Activated CD8-positive, alpha-beta memory T cell treated with anti-CD3 and anti-CD28 coated beads for 48 hours (primary cell): ENCODE data around the gene SMIM12.

Source experiments
- DNase-seq, 3 experiments: peaks; one replicate each; pipeline ENCODE4 v3.0.0-alpha.2; 2020; ENCODE audit warnings: low read depth in 2 of 3, low spot score in 2 of 3

The SMIM12 gene

GRCh38 chr1:34874296-34874952, 14.9 kb upstream of the SMIM12 start:
- no peak for DNase-seq

GRCh38 chr1:34872133-34872503, 12.6 kb upstream of the SMIM12 start:
- DNase-seq, result no peak

- no peak for DNase-seq
These were observed 12.0 kb upstream of the SMIM12 start for GRCh38 chr1:34871443-34872132.

- no peak for DNase-seq
These were observed 10.8 kb upstream of the SMIM12 start for GRCh38 chr1:34870395-34870794.

DNA sequence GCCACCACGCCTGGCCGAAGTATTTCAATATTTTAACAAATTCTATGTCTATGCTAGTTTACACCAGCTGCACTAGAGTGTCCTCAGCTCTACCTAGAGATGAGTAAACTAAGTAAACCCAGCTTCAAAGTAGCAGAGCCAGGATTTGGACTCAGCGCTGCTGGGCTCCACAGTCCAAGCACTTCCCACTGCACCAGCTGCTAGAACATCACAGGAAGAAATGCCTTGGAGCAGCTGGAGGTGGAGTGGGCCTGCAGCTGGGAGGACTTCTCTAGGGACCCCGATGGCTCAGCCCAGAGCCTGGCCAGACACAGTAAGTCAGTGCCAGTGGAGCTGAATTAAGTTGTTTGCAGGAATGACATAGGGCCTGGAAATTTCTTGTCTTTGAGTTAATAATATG, 10.2 kb upstream of the SMIM12 start:
- no peak for DNase-seq

GRCh38 chr1:34868230-34869049, 8.9 kb upstream of the SMIM12 start:
- no peak for DNase-seq

DNA sequence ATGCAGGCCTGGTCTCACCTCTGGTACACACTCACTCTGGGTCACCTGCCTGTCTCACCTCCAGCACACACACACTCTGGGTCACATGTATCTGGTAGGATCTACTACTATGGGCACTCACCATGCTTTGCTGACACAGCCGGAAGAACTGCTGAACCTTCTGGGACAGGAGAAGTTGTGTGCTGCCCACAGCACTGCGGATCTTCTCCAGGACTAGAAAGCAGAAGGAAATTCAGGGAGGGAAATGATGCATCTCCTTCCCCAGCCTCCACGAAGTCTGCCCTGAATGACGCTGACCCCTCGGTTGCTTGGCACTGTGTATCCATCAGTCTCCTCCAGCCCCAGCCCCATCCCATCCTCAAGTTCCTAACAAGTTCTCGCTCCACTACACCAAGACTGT, 7.9 kb upstream of the SMIM12 start:
- no peak for DNase-seq

- no peak for DNase-seq
These were observed 7.2 kb upstream of the SMIM12 start for GRCh38 chr1:34866762-34867109.

- peak; percentile 85 to 98 (median 97) for DNase-seq
These were observed 6.6 kb upstream of the SMIM12 start for GRCh38 chr1:34865981-34866761.

GRCh38 chr1:34865573-34865972, 6.0 kb upstream of the SMIM12 start:
- DNase-seq, result no peak

GRCh38 chr1:34864759-34865158, 5.2 kb upstream of the SMIM12 start:
- no peak for DNase-seq

DNA sequence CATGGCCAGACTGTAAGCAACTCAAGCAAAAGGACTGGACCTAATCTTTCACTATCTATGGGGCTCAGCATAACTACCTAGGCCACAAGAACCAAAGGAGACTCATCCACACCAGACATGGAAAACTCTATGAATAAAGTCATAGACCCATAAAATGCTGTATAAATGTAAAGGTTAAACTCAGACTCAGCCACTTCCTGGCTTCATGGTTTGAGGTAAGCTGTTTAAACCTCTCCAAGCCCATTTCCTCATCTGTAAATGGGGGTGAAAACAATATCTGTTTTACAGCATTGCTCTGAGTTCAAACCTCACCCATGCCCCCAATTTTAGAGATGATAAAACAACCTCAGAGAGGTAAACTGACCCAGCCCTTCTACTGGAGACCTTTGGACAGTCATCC, 4.0 kb upstream of the SMIM12 start:
- DNase-seq, result no peak

GRCh38 chr1:34858901-34859445, 576 bp downstream of the SMIM12 start:
- DNase-seq, result no peak

DNA sequence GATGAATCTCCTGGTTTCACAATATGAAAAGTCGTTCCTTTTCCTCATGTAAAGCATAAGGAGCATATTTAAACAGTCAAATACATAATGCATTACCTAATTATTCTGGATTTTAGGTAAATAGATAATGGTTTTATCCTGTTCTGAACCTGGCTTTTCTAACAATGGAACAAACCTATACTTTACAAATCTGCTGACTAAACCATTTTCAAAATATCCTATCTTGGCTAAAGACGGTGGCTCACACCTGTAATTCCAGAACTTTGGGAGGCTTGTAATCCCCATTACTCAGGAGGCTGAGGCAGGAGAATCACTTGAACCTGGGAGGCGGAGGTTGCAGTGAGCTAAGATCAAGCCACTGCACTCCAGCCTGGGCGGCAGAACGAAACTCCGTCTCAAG, 2.9 kb downstream of the SMIM12 start:
- no peak for DNase-seq

DNA sequence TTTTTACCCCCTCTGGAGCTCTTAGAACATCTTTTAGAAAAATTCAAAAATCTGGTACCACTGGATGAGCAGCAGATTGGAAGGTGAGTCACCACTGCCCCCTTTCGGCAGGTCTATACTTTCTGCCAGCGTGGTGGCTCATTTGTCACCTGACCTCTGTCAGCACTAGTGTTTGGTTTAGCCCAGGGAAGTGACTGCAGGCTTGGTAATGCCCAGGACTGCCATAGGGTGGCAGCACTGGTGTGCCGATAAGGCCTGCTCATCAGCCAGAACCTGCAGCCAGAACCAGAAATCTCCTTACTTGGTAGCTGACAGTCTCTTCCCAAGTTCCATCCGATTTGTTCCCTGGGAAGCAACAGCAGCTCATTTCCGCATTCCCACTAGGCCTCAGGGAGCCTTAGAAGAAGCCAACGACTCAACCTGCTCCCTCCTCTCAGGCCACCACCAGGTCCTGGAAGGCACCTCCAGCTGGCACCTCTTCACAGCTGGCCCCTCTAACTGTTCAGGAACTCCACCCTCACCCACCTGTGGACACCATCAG, 6.8 kb downstream of the SMIM12 start:
- peak; percentile 71 to 76 (median 74) for DNase-seq

- DNase-seq, result no peak
These were observed 8.0 kb downstream of the SMIM12 start for GRCh38 chr1:34851431-34852105.

DNA sequence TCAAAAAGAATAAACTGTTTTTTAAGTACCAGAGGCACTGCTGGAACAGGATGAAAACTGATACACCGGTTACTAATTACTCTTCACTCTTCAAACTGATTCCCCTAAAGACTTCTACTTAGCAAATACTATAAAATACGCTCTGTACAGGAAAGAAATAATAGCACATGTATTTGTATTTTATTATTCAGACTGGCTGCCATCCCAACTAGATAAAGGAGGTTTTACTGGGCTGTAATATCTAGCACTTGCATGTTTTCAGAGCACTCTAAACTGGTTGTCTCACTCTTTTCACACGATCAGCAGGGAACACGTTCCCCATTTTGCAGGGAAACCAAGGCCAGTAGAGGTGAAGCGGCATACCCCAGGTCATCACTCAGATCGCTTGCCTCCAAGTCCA, 9.2 kb downstream of the SMIM12 start:
- no peak for DNase-seq

GRCh38 chr1:34847094-34847493, 12.5 kb downstream of the SMIM12 start:
- no peak for DNase-seq

DNA sequence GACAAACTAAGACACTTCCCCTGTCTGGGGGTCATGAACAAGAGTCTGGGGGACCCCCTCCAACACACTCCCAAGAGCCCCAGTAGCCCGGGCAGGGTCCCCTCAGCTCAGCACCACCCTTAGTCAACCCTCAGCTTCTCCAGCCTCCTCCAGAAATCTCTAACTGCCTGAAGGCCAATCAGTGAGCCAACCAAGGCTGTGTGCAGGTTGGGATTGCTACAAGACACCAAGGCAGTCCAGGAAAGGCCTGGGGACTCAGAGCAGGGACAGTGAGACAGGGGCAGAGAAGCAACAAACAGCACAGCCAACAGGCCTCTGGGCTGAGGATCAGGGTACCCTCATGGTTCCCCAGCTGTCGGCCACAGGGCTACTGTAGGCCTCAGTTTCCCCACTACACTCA, 13.3 kb downstream of the SMIM12 start:
- no peak for DNase-seq

- no peak for DNase-seq
These were observed 14.2 kb downstream of the SMIM12 start for GRCh38 chr1:34845131-34845901.
